Fibroblast of the aortic adventitia (primary cell): Measurements from ENCODE around the gene ITGBL1. TPM values are rescaled to one million over a fixed set of nuclear protein-coding genes. Genes with fewer than 3 reads are reported as not detected.

Experiments used
- DNase-seq: peaks from one replicate; pipeline ENCODE4 v3.0.0-alpha.2; 2010; ENCODE audit warnings: low read depth
- H3K4me3 ChIP-seq: 2 replicates; pipeline ENCODE4 v1.5.1; 2011; ENCODE audit warnings: low read depth, mild to moderate bottlenecking, control low read depth, low read length, moderate library complexity
- total RNA-seq: library from RNA; depleted of rRNA; stranded (reverse); fragments of >200 nt; gene quantifications from 2 replicates; pipeline ENCODE4 v1.2.3, GENCODE V29; 2012; ENCODE audit warnings: low replicate concordance
- TF ChIP-seq, protein P1 (sequence below): IDR thresholded peaks from 2 replicates; pipeline ENCODE4 v1.5.1; 2011; ENCODE audit warnings: mild to moderate bottlenecking, low read length, control low read depth, inconsistent platforms; ENCODE audit not compliant: insufficient read depth

The ITGBL1 gene
- total RNA-seq, 1 donor = 167 TPM

- H3K4me3 ChIP-seq = no peak overlapping the region
- no peak for DNase-seq
- TF ChIP-seq, protein P1, sequence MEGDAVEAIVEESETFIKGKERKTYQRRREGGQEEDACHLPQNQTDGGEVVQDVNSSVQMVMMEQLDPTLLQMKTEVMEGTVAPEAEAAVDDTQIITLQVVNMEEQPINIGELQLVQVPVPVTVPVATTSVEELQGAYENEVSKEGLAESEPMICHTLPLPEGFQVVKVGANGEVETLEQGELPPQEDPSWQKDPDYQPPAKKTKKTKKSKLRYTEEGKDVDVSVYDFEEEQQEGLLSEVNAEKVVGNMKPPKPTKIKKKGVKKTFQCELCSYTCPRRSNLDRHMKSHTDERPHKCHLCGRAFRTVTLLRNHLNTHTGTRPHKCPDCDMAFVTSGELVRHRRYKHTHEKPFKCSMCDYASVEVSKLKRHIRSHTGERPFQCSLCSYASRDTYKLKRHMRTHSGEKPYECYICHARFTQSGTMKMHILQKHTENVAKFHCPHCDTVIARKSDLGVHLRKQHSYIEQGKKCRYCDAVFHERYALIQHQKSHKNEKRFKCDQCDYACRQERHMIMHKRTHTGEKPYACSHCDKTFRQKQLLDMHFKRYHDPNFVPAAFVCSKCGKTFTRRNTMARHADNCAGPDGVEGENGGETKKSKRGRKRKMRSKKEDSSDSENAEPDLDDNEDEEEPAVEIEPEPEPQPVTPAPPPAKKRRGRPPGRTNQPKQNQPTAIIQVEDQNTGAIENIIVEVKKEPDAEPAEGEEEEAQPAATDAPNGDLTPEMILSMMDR = no peak
These were observed 238.9 kb downstream of the ITGBL1 start for GRCh38 chr13:101691341-101691860.

DNA sequence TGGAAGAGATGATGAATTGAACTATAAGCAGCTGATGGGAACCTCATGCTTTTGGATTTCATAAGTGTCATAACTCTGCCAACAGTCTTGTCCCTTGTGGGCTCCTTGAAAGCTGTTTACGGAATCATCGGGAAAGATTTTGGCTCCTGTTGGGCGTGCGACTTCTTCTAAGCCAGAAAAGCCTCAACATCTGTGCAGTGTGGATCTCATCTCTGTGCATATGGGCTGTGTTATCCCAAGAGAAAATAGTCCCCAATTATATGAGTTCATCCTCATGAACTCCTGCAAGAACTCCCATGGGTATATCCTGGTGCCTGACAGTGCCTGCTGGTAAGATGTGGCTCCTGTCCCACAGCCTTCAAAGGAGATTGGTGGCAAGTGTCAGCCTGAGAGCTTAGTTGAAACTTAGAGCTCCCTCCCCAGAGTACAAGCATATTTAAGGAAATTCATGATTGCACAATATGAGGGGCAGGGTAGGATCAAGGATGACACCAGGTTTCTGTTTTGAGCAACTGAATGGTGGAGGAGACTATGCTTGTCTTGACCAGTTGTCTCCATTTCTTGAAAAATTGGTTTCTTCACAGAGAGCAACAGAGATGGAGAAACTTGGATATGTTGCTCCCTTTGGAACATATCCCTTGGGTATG is 243.5 kb downstream of the ITGBL1 start:
- DNase-seq = peak; percentile 16
- TF ChIP-seq, protein P1 = no peak
- H3K4me3 ChIP-seq = no peak overlapping the region

GRCh38 chr13:101697745-101698144 is 245.3 kb downstream of the ITGBL1 start:
- DNase-seq = no peak
- TF ChIP-seq, protein P1 = no peak
- H3K4me3 ChIP-seq = no peak overlapping the region

GRCh38 chr13:101698400-101698799 is 245.9 kb downstream of the ITGBL1 start:
- TF ChIP-seq, protein P1 = no peak
- DNase-seq = peak; percentile 46
- no peak overlapping the region for H3K4me3 ChIP-seq

- no peak overlapping the region for H3K4me3 ChIP-seq
- TF ChIP-seq, protein P1 = no peak
- DNase-seq = peak; percentile 90
These were observed 248.1 kb downstream of the ITGBL1 start for GRCh38 chr13:101700598-101700997.

GRCh38 chr13:101703081-101703480 is 250.6 kb downstream of the ITGBL1 start:
- DNase-seq = no peak
- TF ChIP-seq, protein P1 = no peak

More at GRCh38 chr13:101703081-101703480, 250.6 kb downstream of the ITGBL1 start:
- no peak overlapping the region for H3K4me3 ChIP-seq
